Neutrophil (primary cell): ENCODE results near the gene ZNF570.

Experiments used
- H3K27ac ChIP-seq: fragments of 200-600 bp; sonication (generic); 2 replicates; pipeline ENCODE4 v1.5.1; 2016; ENCODE audit warnings: mild to moderate bottlenecking, moderate library complexity
- H3K27me3 ChIP-seq: fragments of 200-600 bp; sonication (generic); 2 replicates; pipeline ENCODE4 v1.6.0; 2016; ENCODE audit warnings: mild to moderate bottlenecking
- H3K36me3 ChIP-seq: fragments of 200-600 bp; sonication (generic); 2 replicates; pipeline ENCODE4 v1.5.1; 2017
- H3K4me1 ChIP-seq, 2 experiments: fragments of 200-600 bp in 1 of 2; sonication (generic) in 1 of 2; 1 replicate in 1 of 2; 2 replicates in 1 of 2; pipeline versions ENCODE4 v1.5.1 to v1.6.1; 2013 to 2016; ENCODE audit warnings: low read depth in 1 of 2, low read length in 1 of 2, mild to moderate bottlenecking in 1 of 2, moderate library complexity in 1 of 2; ENCODE audit not compliant: control insufficient read depth in 1 of 2, insufficient read depth in 1 of 2
- H3K4me3 ChIP-seq, 2 experiments: fragments of 200-600 bp in 1 of 2; sonication (generic) in 1 of 2; 1 replicate in 1 of 2; 2 replicates in 1 of 2; pipeline ENCODE4 v1.5.1; 2013 to 2016; ENCODE audit warnings: low read depth in 1 of 2, low read length in 1 of 2, mild to moderate bottlenecking in 1 of 2, moderate library complexity in 1 of 2
- H3K9me3 ChIP-seq: fragments of 200-600 bp; sonication (generic); 2 replicates; pipeline ENCODE4 v1.5.1; 2016
- CTCF ChIP-seq: fragments of 200-600 bp; sonication (generic); IDR thresholded peaks from 2 replicates; pipeline ENCODE4 v1.5.1; 2016; ENCODE audit warnings: antibody characterized with exemption

The ZNF570 gene

GRCh38 chr19:37470216-37470615 lies 1.1 kb downstream of the ZNF570 start:
- no peak for TF ChIP-seq CTCF
- H3K27ac ChIP-seq, result no peak overlapping the region

GRCh38 chr19:37472165-37472564 lies 3.0 kb downstream of the ZNF570 start:
- no peaks in the 10 kb centered on the region for H3K9me3 ChIP-seq
- no peak overlapping the region for H3K27ac ChIP-seq
- no peak for TF ChIP-seq CTCF
- H3K36me3 ChIP-seq, result peaks cover 12% of the 10 kb centered on the region
- peaks cover 17 to 19% of the 10 kb centered on the region in 2 experiments for H3K4me1 ChIP-seq
- H3K4me3 ChIP-seq, result no peak overlapping the region
- no peaks in the 10 kb centered on the region for H3K27me3 ChIP-seq

More at GRCh38 chr19:37470216-37470615, 1.1 kb downstream of the ZNF570 start:
- Histone ChIP-seq H3K4me3 (no peak overlapping the region), H3K9me3 (no peaks in the 10 kb centered on the region), H3K27me3 (no peaks in the 10 kb centered on the region), H3K4me1 (peaks cover 27 to 29% of the 10 kb centered on the region in 2 experiments), H3K36me3 (no peaks in the 10 kb centered on the region)

- TF ChIP-seq CTCF, result no peak
- H3K27ac ChIP-seq, result no peak overlapping the region
- H3K9me3 ChIP-seq, result peaks cover 65% of the 10 kb centered on the region
- H3K4me1 ChIP-seq, result no peaks in the 10 kb centered on the region
- no peak overlapping the region for H3K4me3 ChIP-seq
- H3K36me3 ChIP-seq, result no peaks in the 10 kb centered on the region
- no peaks in the 10 kb centered on the region for H3K27me3 ChIP-seq
Observed at GRCh38 chr19:37484406-37485168, 15.4 kb downstream of the ZNF570 start.

GRCh38 chr19:37492213-37492612 lies 23.1 kb downstream of the ZNF570 start:
- TF ChIP-seq CTCF, result no peak
- peaks cover 27% of the 10 kb centered on the region for H3K9me3 ChIP-seq
- no peak overlapping the region for H3K4me3 ChIP-seq
- H3K36me3 ChIP-seq, result no peaks in the 10 kb centered on the region
- no peaks in the 10 kb centered on the region for H3K4me1 ChIP-seq
- no peak overlapping the region for H3K27ac ChIP-seq
- H3K27me3 ChIP-seq, result no peaks in the 10 kb centered on the region

GRCh38 chr19:37505958-37506386 lies 36.8 kb downstream of the ZNF570 start:
- no peak for TF ChIP-seq CTCF
- Histone ChIP-seq H3K27ac (no peak overlapping the region), H3K4me3 (peak overlapping the region; percentile 43 to 64), H3K36me3 (no peaks in the 10 kb centered on the region), H3K9me3 (peaks cover 28% of the 10 kb centered on the region), H3K27me3 (peaks cover 8% of the 10 kb centered on the region), H3K4me1 (peaks cover 14 to 17% of the 10 kb centered on the region in 2 experiments)
